CD4-positive, alpha-beta T cell treated with Interleukin-6 at 100 ng/mL for 8 hours (primary cell): ENCODE data around the gene SANBR.
"Not testable (repeated sequence)": the region's sequence is repeated elsewhere in the genome, so short reads cannot be mapped to it uniquely, and the experiment has no call there.

ENCODE experiments used
- DNase-seq: peaks from one replicate; pipeline ENCODE4 v3.0.0-alpha.2; 2020; ENCODE audit warnings: mixed read lengths, low spot score

Gene SANBR

GRCh38 chr2:61065714-61066709 is at the start of gene SANBR:
Gene SANBR, plus strand, starts transcription at chr2:61065871. Its CDS starts 4,480 bp downstream, at chr2:61070351.
- DNase-seq, result peak; percentile 78

- DNase-seq, result no peak
Measured at GRCh38 chr2:61015976-61016375, 49.7 kb upstream of the SANBR start.

- DNase-seq, result no peak
Measured at GRCh38 chr2:61016392-61017002, 49.2 kb upstream of the SANBR start.

- peak; percentile 65 for DNase-seq
Measured at GRCh38 chr2:61017003-61017555, 48.6 kb upstream of the SANBR start.

- DNase-seq, result peak; percentile 50
Measured at GRCh38 chr2:61017556-61018317, 47.9 kb upstream of the SANBR start, which contains the start of the genes PEX13 and PUS10. Gene PEX13, plus strand, starts transcription at chr2:61017720. Its CDS starts 40 bp downstream, at chr2:61017760. Gene PUS10, minus strand, starts transcription at chr2:61018255. Its CDS starts 6,365 bp downstream, at chr2:61011890.

- DNase-seq, result no peak
Measured at GRCh38 chr2:61018318-61018755, 47.3 kb upstream of the SANBR start.

- DNase-seq, result no peak
Measured at GRCh38 chr2:61018798-61019197, 46.9 kb upstream of the SANBR start.

- DNase-seq, result no peak
Measured at GRCh38 chr2:61021228-61021660, 44.4 kb upstream of the SANBR start.

- DNase-seq, result no peak
Measured at GRCh38 chr2:61023670-61024069, 42.0 kb upstream of the SANBR start.

GRCh38 chr2:61029533-61029932 is 36.1 kb upstream of the SANBR start:
- DNase-seq, result no peak

GRCh38 chr2:61034592-61034991 is 31.1 kb upstream of the SANBR start:
- not testable (repeated sequence) for DNase-seq

- DNase-seq, result not testable (repeated sequence)
Measured at GRCh38 chr2:61036643-61037042, 29.0 kb upstream of the SANBR start.

GRCh38 chr2:61042807-61043206 is 22.9 kb upstream of the SANBR start:
- no peak for DNase-seq

GRCh38 chr2:61044636-61045035 is 21.0 kb upstream of the SANBR start:
- DNase-seq, result no peak

- no peak for DNase-seq
Measured at GRCh38 chr2:61045226-61045625, 20.4 kb upstream of the SANBR start.

GRCh38 chr2:61045999-61046398 is 19.7 kb upstream of the SANBR start:
- no peak for DNase-seq

GRCh38 chr2:61055557-61055956 is 10.1 kb upstream of the SANBR start:
- no peak for DNase-seq

- no peak for DNase-seq
Measured at GRCh38 chr2:61057562-61057961, 8.1 kb upstream of the SANBR start.

GRCh38 chr2:61059382-61059781 is 6.3 kb upstream of the SANBR start:
- no peak for DNase-seq

GRCh38 chr2:61074100-61074499 is 8.4 kb downstream of the SANBR start:
- no peak for DNase-seq

GRCh38 chr2:61085883-61086282 is 20.2 kb downstream of the SANBR start:
- no peak for DNase-seq

- DNase-seq, result no peak
Measured at GRCh38 chr2:61089797-61090196, 24.1 kb downstream of the SANBR start.
